Activated CD8-positive, alpha-beta T cell treated with anti-CD3 and anti-CD28 coated beads for 36 hours (primary cell): Measurements from ENCODE around the gene SH3YL1. TPM values are rescaled to one million over a fixed set of nuclear protein-coding genes. Genes with fewer than 3 reads are reported as not detected.
A peak's percentile ranks its signal among the peaks of the same experiment; 100 is the strongest.

Source experiments
- ATAC-seq: fragments of 200-7000 bp; cut with Tn5 transposase; one replicate; pipeline ENCODE4 v1.10.0; 2021; ENCODE audit warnings: mild to moderate bottlenecking, moderate library complexity
- CTCF ChIA-PET: fragments of 350-600 bp; sonication (Branson Sonifier 250); formaldehyde crosslinking; loops from one replicate; lab custom pipeline; 2021; ENCODE audit warnings: antibody characterized with exemption; lab: Charles Lee
- POLR2A ChIA-PET: fragments of 350-600 bp; sonication (Branson Sonifier 250); formaldehyde crosslinking; loops from one replicate; lab custom pipeline; 2021; ENCODE audit warnings: antibody characterized with exemption; lab: Charles Lee
- DNase-seq: peaks from one replicate; pipeline ENCODE4 v3.0.0-alpha.2; 2020
- H3K27ac Mint-ChIP-seq: one replicate; pipeline ENCODE4 v1.8.0; 2021; ENCODE audit warnings: mild to moderate bottlenecking, mixed read lengths
- H3K27me3 Mint-ChIP-seq: one replicate; pipeline ENCODE4 v1.8.0; 2021; ENCODE audit warnings: mixed read lengths
- H3K36me3 Mint-ChIP-seq: one replicate; pipeline ENCODE4 v1.8.0; 2021; ENCODE audit warnings: low read depth, mixed read lengths
- H3K4me1 Mint-ChIP-seq: one replicate; pipeline ENCODE4 v1.8.0; 2021; ENCODE audit warnings: low read depth, mixed read lengths
- H3K4me3 Mint-ChIP-seq: one replicate; pipeline ENCODE4 v1.8.0; 2021; ENCODE audit warnings: mild to moderate bottlenecking, moderate library complexity, mixed read lengths
- H3K9me3 Mint-ChIP-seq: one replicate; pipeline ENCODE4 v1.8.0; 2021; ENCODE audit warnings: mixed read lengths
- intact Hi-C: fragments of 100-400 bp; cut with micrococcal nuclease; formaldehyde crosslinking; loops from one replicate; pipeline ENCODE4 v1.10.0; 2022
- total RNA-seq, 2 experiments: library from RNA; stranded (reverse); gene quantifications; one replicate each; pipeline ENCODE4 v1.2.3, GENCODE V29; 2021
- TF ChIP-seq, protein P1 (sequence below): fragments of 200-600 bp; IDR thresholded peaks from one replicate; pipeline ENCODE4 v1.8.0; 2022; ENCODE audit warnings: antibody characterized with exemption, mild to moderate bottlenecking

The SH3YL1 gene
- total RNA-seq, 2 experiments from 2014 or later: 18.5 to 19.9 TPM

- DNase-seq (no peak), ATAC-seq (peak; percentile 51)
- Mint-ChIP-seq H3K36me3 (peaks cover 6% of the 10 kb centered on the region), H3K4me3 (no peak overlapping the region), H3K27ac (no peak overlapping the region), H3K27me3 (no peaks in the 10 kb centered on the region), H3K9me3 (peaks cover 23% of the 10 kb centered on the region), H3K4me1 (peaks cover 18% of the 10 kb centered on the region)
- TF ChIP-seq, protein P1, sequence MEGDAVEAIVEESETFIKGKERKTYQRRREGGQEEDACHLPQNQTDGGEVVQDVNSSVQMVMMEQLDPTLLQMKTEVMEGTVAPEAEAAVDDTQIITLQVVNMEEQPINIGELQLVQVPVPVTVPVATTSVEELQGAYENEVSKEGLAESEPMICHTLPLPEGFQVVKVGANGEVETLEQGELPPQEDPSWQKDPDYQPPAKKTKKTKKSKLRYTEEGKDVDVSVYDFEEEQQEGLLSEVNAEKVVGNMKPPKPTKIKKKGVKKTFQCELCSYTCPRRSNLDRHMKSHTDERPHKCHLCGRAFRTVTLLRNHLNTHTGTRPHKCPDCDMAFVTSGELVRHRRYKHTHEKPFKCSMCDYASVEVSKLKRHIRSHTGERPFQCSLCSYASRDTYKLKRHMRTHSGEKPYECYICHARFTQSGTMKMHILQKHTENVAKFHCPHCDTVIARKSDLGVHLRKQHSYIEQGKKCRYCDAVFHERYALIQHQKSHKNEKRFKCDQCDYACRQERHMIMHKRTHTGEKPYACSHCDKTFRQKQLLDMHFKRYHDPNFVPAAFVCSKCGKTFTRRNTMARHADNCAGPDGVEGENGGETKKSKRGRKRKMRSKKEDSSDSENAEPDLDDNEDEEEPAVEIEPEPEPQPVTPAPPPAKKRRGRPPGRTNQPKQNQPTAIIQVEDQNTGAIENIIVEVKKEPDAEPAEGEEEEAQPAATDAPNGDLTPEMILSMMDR: no peak
- intact Hi-C loops: no loop called here
- ChIA-PET POLR2A (no interaction called here), CTCF (interaction anchor here (1.6 kb wide), 1 partner anchor 43 kb away, joined by 3 read pairs; no protein-coding TSS in a partner anchor)
These were observed 78.6 kb downstream of the SH3YL1 start for GRCh38 chr2:185221-185620.

DNA sequence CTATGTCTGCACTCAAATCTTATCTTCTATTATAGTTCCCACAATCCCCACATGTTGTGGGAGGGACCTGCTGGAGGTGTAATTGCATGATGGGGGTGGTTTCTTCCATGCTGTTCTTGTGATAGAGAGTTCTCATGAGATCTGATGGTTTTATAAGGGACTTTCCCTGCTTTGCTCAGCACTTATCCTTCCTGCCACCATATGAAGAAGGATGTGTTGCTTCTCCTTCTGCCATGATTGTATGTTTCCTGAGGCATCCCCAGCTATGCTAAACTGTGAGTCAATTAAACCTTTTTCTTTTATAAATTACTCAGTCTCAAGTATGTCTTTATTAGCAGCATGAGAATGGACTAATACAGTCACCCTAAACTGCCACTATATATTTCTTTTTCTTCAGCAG is 79.1 kb downstream of the SH3YL1 start:
- Mint-ChIP-seq H3K27me3 (no peaks in the 10 kb centered on the region), H3K9me3 (peaks cover 23% of the 10 kb centered on the region), H3K36me3 (peaks cover 6% of the 10 kb centered on the region), H3K27ac (no peak overlapping the region), H3K4me3 (no peak overlapping the region), H3K4me1 (peaks cover 18% of the 10 kb centered on the region)
- peak; percentile 30 for ATAC-seq
- intact Hi-C loops: no loop called here
- CTCF ChIA-PET: no interaction called here
- no peak for DNase-seq
- TF ChIP-seq, protein P1: no peak
- POLR2A ChIA-PET: no interaction called here

DNA sequence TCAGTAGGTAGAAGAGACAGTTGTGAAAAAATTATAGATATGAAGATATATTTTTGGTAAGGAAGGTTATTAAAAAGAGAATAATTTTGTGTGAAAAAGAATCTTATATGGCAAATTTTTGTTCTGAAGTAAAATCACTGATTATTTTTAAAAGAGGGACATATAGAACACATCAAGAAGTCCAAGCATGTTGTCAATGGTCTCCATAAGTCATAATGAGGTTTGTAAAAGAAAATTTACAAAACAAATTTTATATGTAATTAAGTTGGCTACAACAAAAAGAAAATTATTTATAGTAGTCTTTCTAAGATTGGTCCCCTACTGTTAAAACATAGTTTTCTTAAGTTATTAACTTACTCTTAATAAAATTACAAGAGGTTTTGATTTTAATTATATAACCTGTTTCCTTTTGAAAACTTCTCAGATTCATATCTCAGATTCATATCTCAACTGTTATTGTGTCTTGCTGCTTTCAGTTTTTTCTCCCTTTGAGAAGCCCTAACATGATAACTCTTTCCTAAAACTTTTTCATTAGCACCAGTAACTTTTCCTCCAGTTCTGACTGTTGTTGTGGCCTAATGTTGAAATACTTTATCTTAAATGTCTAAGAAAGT is 81.2 kb downstream of the SH3YL1 start:
- Mint-ChIP-seq H3K4me3 (no peak overlapping the region), H3K27ac (no peak overlapping the region), H3K27me3 (no peaks in the 10 kb centered on the region), H3K9me3 (peaks cover 19% of the 10 kb centered on the region), H3K4me1 (peaks cover 25% of the 10 kb centered on the region), H3K36me3 (peaks cover 6% of the 10 kb centered on the region)
- no peak for ATAC-seq
- intact Hi-C loops: no loop called here
- ChIA-PET CTCF (no interaction called here), POLR2A (no interaction called here)
- no peak for DNase-seq
- TF ChIP-seq, protein P1: no peak

DNA sequence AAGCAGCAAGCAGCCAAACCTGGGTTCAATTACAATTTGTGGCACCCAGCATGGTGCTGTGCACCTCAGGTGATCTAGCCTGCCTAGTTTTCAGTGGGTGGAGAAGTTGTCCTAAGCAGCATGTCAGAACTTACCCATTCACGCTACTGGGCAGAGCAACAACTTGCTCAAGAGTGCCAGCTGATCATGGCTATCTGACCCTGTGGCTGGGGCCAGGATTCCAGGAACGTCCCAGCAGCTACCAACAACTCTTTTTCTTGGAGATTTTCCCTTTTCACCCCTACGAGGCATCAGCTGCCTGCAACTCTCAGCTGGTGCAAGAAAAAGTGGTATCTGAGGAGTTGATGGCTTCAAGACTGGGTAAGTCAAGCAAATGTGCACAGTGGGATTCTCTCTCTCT is 83.5 kb downstream of the SH3YL1 start:
- ATAC-seq: no peak
- Mint-ChIP-seq H3K9me3 (peaks cover 13% of the 10 kb centered on the region), H3K27ac (no peak overlapping the region), H3K4me3 (no peak overlapping the region), H3K27me3 (no peaks in the 10 kb centered on the region), H3K36me3 (peaks cover 6% of the 10 kb centered on the region), H3K4me1 (peaks cover 47% of the 10 kb centered on the region)
- TF ChIP-seq, protein P1: no peak
- ChIA-PET POLR2A (no interaction called here), CTCF (no interaction called here)
- intact Hi-C loops: no loop called here
- no peak for DNase-seq

- ChIA-PET POLR2A (no interaction called here), CTCF (no interaction called here)
- no peak for DNase-seq
- Mint-ChIP-seq H3K27ac (no peak overlapping the region), H3K4me3 (no peak overlapping the region), H3K27me3 (no peaks in the 10 kb centered on the region), H3K4me1 (peaks cover 47% of the 10 kb centered on the region), H3K9me3 (peaks cover 13% of the 10 kb centered on the region), H3K36me3 (peaks cover 4% of the 10 kb centered on the region)
- intact Hi-C loops: no loop called here
- ATAC-seq: no peak
- TF ChIP-seq, protein P1: no peak
These were observed 83.9 kb downstream of the SH3YL1 start for GRCh38 chr2:179886-180285.
